GM23338 (cell line): ENCODE results near the gene VWA7. TPM values are rescaled to one million over a fixed set of nuclear protein-coding genes. Genes with fewer than 3 reads are reported as not detected.

ENCODE experiments used
- ATAC-seq: fragments of 200-7000 bp; cut with Tn5 transposase; 3 replicates; pipeline ENCODE4 v1.9.1; 2020
- DNase-seq: peaks from one replicate; pipeline ENCODE4 v3.0.0-alpha.2; 2015; ENCODE audit warnings: low spot score
- H2AFZ ChIP-seq: fragments of 200-600 bp; sonication (generic); 2 replicates; pipeline ENCODE4 v1.8.0; 2016; ENCODE audit warnings: antibody characterized with exemption, mild to moderate bottlenecking, moderate library complexity
- H3F3A ChIP-seq: fragments of 200-600 bp; sonication (generic); replicated peaks from 2 replicates; pipeline ENCODE4 v1.8.0; 2017; ENCODE audit warnings: antibody characterized with exemption, mixed run types, low read depth
- H3K27ac ChIP-seq: fragments of 200-600 bp; sonication (generic); 2 replicates; pipeline ENCODE4 v1.6.1; 2016; ENCODE audit warnings: low read depth
- H3K27me3 ChIP-seq: fragments of 200-600 bp; sonication (generic); 2 replicates; pipeline ENCODE4 v1.8.0; 2016; ENCODE audit warnings: mild to moderate bottlenecking, mixed run types, moderate library complexity; ENCODE audit not compliant: insufficient read depth
- H3K36me3 ChIP-seq: fragments of 200-600 bp; sonication (generic); 2 replicates; pipeline ENCODE4 v1.8.0; 2016; ENCODE audit warnings: mild to moderate bottlenecking; ENCODE audit not compliant: insufficient read depth
- H3K4me1 ChIP-seq: fragments of 200-600 bp; sonication (generic); 2 replicates; pipeline ENCODE4 v1.8.0; 2016; ENCODE audit warnings: mild to moderate bottlenecking, moderate library complexity; ENCODE audit not compliant: insufficient read depth
- H3K4me2 ChIP-seq: fragments of 200-600 bp; sonication (generic); 2 replicates; pipeline ENCODE4 v1.7.1; 2017; ENCODE audit warnings: mixed run types
- H3K4me3 ChIP-seq: fragments of 200-600 bp; sonication (generic); 2 replicates; pipeline ENCODE4 v1.6.1; 2016; ENCODE audit warnings: mixed run types
- H3K79me2 ChIP-seq: fragments of 200-600 bp; sonication (generic); replicated peaks from 2 replicates; pipeline ENCODE4 v1.8.0; 2017; ENCODE audit warnings: mild to moderate bottlenecking; ENCODE audit not compliant: insufficient read depth
- H3K9me2 ChIP-seq: fragments of 200-600 bp; sonication (generic); 2 replicates; pipeline ENCODE4 v1.8.0; 2017; ENCODE audit not compliant: insufficient read depth
- H4K20me1 ChIP-seq: fragments of 200-600 bp; sonication (generic); replicated peaks from 2 replicates; pipeline ENCODE4 v1.8.0; 2017; ENCODE audit warnings: mild to moderate bottlenecking; ENCODE audit not compliant: insufficient read depth
- H3K27ac Mint-ChIP-seq: 2 replicates; pipeline ENCODE4 v1.8.0; 2020; ENCODE audit warnings: inconsistent platforms, mild to moderate bottlenecking, moderate library complexity, mixed read lengths
- H3K27me3 Mint-ChIP-seq: 3 replicates; pipeline ENCODE4 v1.8.0; 2022; ENCODE audit warnings: low read depth, mild to moderate bottlenecking, moderate library complexity, mixed read lengths, inconsistent platforms; ENCODE audit not compliant: insufficient read depth, poor library complexity
- H3K36me3 Mint-ChIP-seq: 3 replicates; pipeline ENCODE4 v1.8.0; 2021; ENCODE audit warnings: low read depth, mild to moderate bottlenecking, inconsistent platforms, moderate library complexity, mixed read lengths
- H3K4me1 Mint-ChIP-seq: 3 replicates; pipeline ENCODE4 v1.8.0; 2020; ENCODE audit warnings: mild to moderate bottlenecking, inconsistent platforms, mixed read lengths
- H3K4me3 Mint-ChIP-seq: 3 replicates; pipeline ENCODE4 v1.8.0; 2021; ENCODE audit warnings: moderate library complexity, mild to moderate bottlenecking, inconsistent platforms, mixed read lengths
- H3K9me3 Mint-ChIP-seq: 3 replicates; pipeline ENCODE4 v1.8.0; 2020; ENCODE audit warnings: moderate library complexity, mild to moderate bottlenecking, inconsistent platforms, mixed read lengths
- CREB1 ChIP-seq: fragments of 250-450 bp; sonication (Bioruptor Pico); IDR thresholded peaks from 2 replicates; pipeline ENCODE4 v1.5.0; 2020; ENCODE audit warnings: low read depth, mild to moderate bottlenecking, moderate library complexity
- CTCF ChIP-seq, 2 experiments: fragments of 200-600 bp in 1 of 2; sonication (generic) in 1 of 2; conservative IDR thresholded peaks; 2 replicates each; pipeline versions ENCODE4 v1.5.1 to v1.6.1; 2016 to 2017; ENCODE audit warnings: antibody characterized with exemption in 2 of 2, low read depth in 2 of 2, mild to moderate bottlenecking in 2 of 2, moderate library complexity in 1 of 2
- ETS1 ChIP-seq: IDR thresholded peaks from 2 replicates; pipeline ENCODE4 v1.6.1; 2016; ENCODE audit warnings: antibody characterized with exemption
- EZH2 ChIP-seq: fragments of 200-600 bp; sonication (generic); IDR thresholded peaks from one replicate; pipeline ENCODE4 v1.8.0; 2017; ENCODE audit warnings: antibody characterized with exemption, mild to moderate bottlenecking, low read depth; ENCODE audit not compliant: unreplicated experiment
- EZH2phosphoT487 ChIP-seq: fragments of 200-600 bp; sonication (generic); IDR thresholded peaks from one replicate; pipeline ENCODE4 v1.8.1; 2018; ENCODE audit warnings: antibody characterized with exemption; ENCODE audit not compliant: unreplicated experiment
- JUNB ChIP-seq: IDR thresholded peaks from one replicate; pipeline ENCODE4 v1.6.1; 2016; ENCODE audit warnings: antibody characterized with exemption; ENCODE audit not compliant: unreplicated experiment
- NANOG ChIP-seq: IDR thresholded peaks from 2 replicates; pipeline ENCODE4 v1.6.1; 2016; ENCODE audit warnings: antibody characterized with exemption, borderline replicate concordance
- POLR2AphosphoS5 ChIP-seq: IDR thresholded peaks from 2 replicates; pipeline ENCODE4 v1.6.1; 2016; ENCODE audit warnings: antibody characterized with exemption, low read depth
- REST ChIP-seq: IDR thresholded peaks from one replicate; pipeline ENCODE4 v1.6.1; 2018; ENCODE audit warnings: antibody characterized with exemption; ENCODE audit not compliant: unreplicated experiment
- STAT1 ChIP-seq: IDR thresholded peaks from one replicate; pipeline ENCODE4 v1.6.1; 2016; ENCODE audit warnings: antibody characterized with exemption; ENCODE audit not compliant: unreplicated experiment
- ZNF114 ChIP-seq: fragments of 250-450 bp; sonication (Bioruptor Pico); IDR thresholded peaks from 2 replicates; pipeline ENCODE4 v1.5.0; 2020; ENCODE audit warnings: mild to moderate bottlenecking, moderate library complexity
- ZNF331 ChIP-seq: fragments of 250-450 bp; sonication (Bioruptor Pico); IDR thresholded peaks from 2 replicates; pipeline ENCODE4 v1.5.0; 2020; ENCODE audit warnings: low read depth, mild to moderate bottlenecking, moderate library complexity
- ZNF462 ChIP-seq: fragments of 250-450 bp; sonication (Bioruptor Pico); IDR thresholded peaks from 2 replicates; pipeline ENCODE4 v1.5.0; 2020; ENCODE audit warnings: mild to moderate bottlenecking, moderate library complexity
- polyA plus RNA-seq: library from polyadenylated mRNA; unstranded; fragments of >200 nt; fragmentation: Nextera tagmentation; extraction: Ambion mirVana; gene quantifications from 2 replicates; pipeline ENCODE4 v1.2.1, GENCODE V29; 2016
- total RNA-seq: library from RNA; depleted of rRNA; stranded (reverse); fragments of >200 nt; shearing (Covaris generic); gene quantifications from 2 replicates; pipeline ENCODE4 v1.2.3, GENCODE V29; 2014

VWA7 gene
- total and polyA plus RNA-seq, 2 experiments from 2014 or later, result 0.07 to 0.36 TPM

GRCh38 chr6:31727034-31727716, 50.0 kb downstream of the VWA7 start:
- Histone ChIP-seq H3K36me3 (peaks cover 13% of the 10 kb centered on the region), H3K4me3 (no peak overlapping the region)

More at GRCh38 chr6:31727034-31727716, 50.0 kb downstream of the VWA7 start:
- H3F3A ChIP-seq, result peaks cover 17% of the 10 kb centered on the region
- H4K20me1 ChIP-seq, result no peaks in the 10 kb centered on the region; the same call in 1 of the 2 replicates
- H3K9me3 Mint-ChIP-seq, result no peaks in the 10 kb centered on the region; the same call in 2 of the 3 replicates
- TF ChIP-seq EZH2phosphoT487 (no peak), STAT1 (no peak), CREB1 (CRISPR knock-in tag) (no peak), JUNB (no peak), POLR2AphosphoS5 (no peak), NANOG (no peak), EZH2 (no peak), ZNF462 (CRISPR knock-in tag) (no peak), ETS1 (no peak), REST (no peak), CTCF (conservative IDR thresholded peaks at IDR 0.05; ENCODE audit: low read depth in 2 of 2) (no peak), ZNF331 (CRISPR knock-in tag) (no peak), ZNF114 (no peak)
- H3K4me1 ChIP-seq, result peaks cover 14% of the 10 kb centered on the region; the same call in 1 of the 2 replicates
- no peak for ATAC-seq
- H2AFZ ChIP-seq, result no peak overlapping the region
- no peaks in the 10 kb centered on the region for H3K79me2 ChIP-seq
- H3K27ac Mint-ChIP-seq, result no peak overlapping the region
- H3K4me3 Mint-ChIP-seq, result no peak overlapping the region; the same call in 2 of the 3 replicates
- H3K4me1 Mint-ChIP-seq, result peaks cover 19% of the 10 kb centered on the region; the same call in 2 of the 3 replicates
- peaks cover 8% of the 10 kb centered on the region; the same call in 1 of the 2 replicates for H3K27me3 ChIP-seq
- peaks cover 20% of the 10 kb centered on the region for H3K27me3 Mint-ChIP-seq
- H3K36me3 Mint-ChIP-seq, result peaks cover 43% of the 10 kb centered on the region
- no peak for DNase-seq
- no peak overlapping the region for H3K4me2 ChIP-seq
- H3K27ac ChIP-seq, result no peak overlapping the region
- H3K9me2 ChIP-seq, result no peaks in the 10 kb centered on the region
